Upper lobe of left lung (tissue), 6 donors: Measurements from ENCODE around the gene VRK2. TPM values are rescaled to one million over a fixed set of nuclear protein-coding genes. Genes with fewer than 3 reads are reported as not detected.

ENCODE experiments used
- ATAC-seq, 2 donors: fragments of 200-7000 bp; cut with Tn5 transposase; one replicate each; pipeline ENCODE4 v1.9.1; 2022; ENCODE audit warnings: mild to moderate bottlenecking in 2 of 2, moderate library complexity in 2 of 2; ENCODE audit not compliant: low FRiP score in 2 of 2
- DNase-seq, 2 donors: peaks; one replicate each; pipeline ENCODE4 v3.0.0-alpha.2; 2019 to 2020
- H3K27ac ChIP-seq, 4 donors: fragments of 200-600 bp; sonication (generic); one replicate each; pipeline ENCODE4 v1.5.1; 2016 to 2019
- H3K27me3 ChIP-seq, 4 donors: fragments of 200-600 bp; sonication (generic); one replicate each; pipeline ENCODE4 v1.5.1; 2017 to 2019
- H3K36me3 ChIP-seq, 4 donors: fragments of 200-600 bp; sonication (generic); one replicate each; pipeline ENCODE4 v1.5.1; 2016 to 2019
- H3K4me1 ChIP-seq, 4 donors: fragments of 200-600 bp; sonication (generic); one replicate each; pipeline ENCODE4 v1.5.1; 2018 to 2019
- H3K4me3 ChIP-seq, 4 donors: fragments of 200-600 bp; sonication (generic); one replicate each; pipeline ENCODE4 v1.5.1; 2017 to 2019; ENCODE audit warnings: mild to moderate bottlenecking in 2 of 4, moderate library complexity in 1 of 4
- H3K9me3 ChIP-seq, 4 donors: fragments of 200-600 bp; sonication (generic); one replicate each; pipeline ENCODE4 v1.5.1; 2018 to 2019
- CTCF ChIP-seq, 6 experiments: fragments of 450-650 bp in 4 of 6; fragments of 200-600 bp in 2 of 6; sonication (generic) in 2 of 6; IDR thresholded peaks; one replicate each; pipeline ENCODE4 v1.5.1; 2016 to 2019; ENCODE audit warnings: antibody characterized with exemption in 6 of 6
- EP300 ChIP-seq, 4 donors: sonication (generic); formaldehyde crosslinking; IDR thresholded peaks; one replicate each; pipeline ENCODE4 v1.5.1; 2017; ENCODE audit warnings: antibody characterized with exemption in 4 of 4, control low read depth in 2 of 4
- POLR2A ChIP-seq, 4 donors: fragments of 450-650 bp; IDR thresholded peaks; one replicate each; pipeline ENCODE4 v1.5.1; 2016 to 2017; ENCODE audit warnings: antibody characterized with exemption in 4 of 4, mild to moderate bottlenecking in 2 of 4
- POLR2AphosphoS5 ChIP-seq, 2 donors: sonication (generic); formaldehyde crosslinking; IDR thresholded peaks; one replicate each; pipeline ENCODE4 v1.5.1; 2017; ENCODE audit warnings: antibody characterized with exemption in 2 of 2
- WGBS, 2 donors: methylation state at CpG; one replicate each; pipeline ENCODE4 v1.1.5; 2017 to 2018; 5-methylcytosine and 5-hydroxymethylcytosine counted together
- total RNA-seq, 6 donors: library from RNA; depleted of rRNA in 4 of 6; stranded (reverse); fragments of >200 nt in 4 of 6; gene quantifications; one replicate each; pipeline versions ENCODE4 v1.1.0 to v1.2.1, GENCODE V29; 2016 to 2021
- donor health status: DM: no; HTN: no; CAD: no; lungs with moderate emphysema.
- donor health status: DM: no; HTN: yes; CAD: no; lungs with severe emphysema.

Gene VRK2
- total RNA-seq, 6 donors from 2014 or later, result 15.6 to 28.1 (median 22.8) TPM

GRCh38 chr2:58064086-58064485, 17.5 kb downstream of the VRK2 start:
- Histone ChIP-seq H3K27ac (no peak overlapping the region), H3K36me3 (peaks cover 0 to 2% (median 0%) of the 10 kb centered on the region in 4 donors), H3K4me3 (no peak overlapping the region), H3K27me3 (no peaks in the 10 kb centered on the region), H3K4me1 (no peaks in the 10 kb centered on the region), H3K9me3 (no peaks in the 10 kb centered on the region)
- TF ChIP-seq CTCF (IDR thresholded peaks at IDR 0.05), result no peak
- no peak for TF ChIP-seq POLR2AphosphoS5 (IDR thresholded peaks at IDR 0.05)
- no peak for TF ChIP-seq POLR2A (IDR thresholded peaks at IDR 0.05)
- TF ChIP-seq EP300 (IDR thresholded peaks at IDR 0.05), result no peak
- DNase-seq, result no peak
- WGBS, 2 donors, result 87 to 91% methylated on average over 2 of the region's 2 CpGs
- ATAC-seq, result no peak

- Histone ChIP-seq H3K36me3 (no peaks in the 10 kb centered on the region), H3K27me3 (no peaks in the 10 kb centered on the region), H3K27ac (no peak overlapping the region), H3K4me1 (no peaks in the 10 kb centered on the region), H3K9me3 (no peaks in the 10 kb centered on the region), H3K4me3 (no peak overlapping the region)
- TF ChIP-seq EP300 (IDR thresholded peaks at IDR 0.05) (no peak), POLR2AphosphoS5 (IDR thresholded peaks at IDR 0.05) (no peak), CTCF (IDR thresholded peaks at IDR 0.05) (no peak), POLR2A (IDR thresholded peaks at IDR 0.05) (no peak)
- WGBS, 2 donors, result 95 to 100% methylated on average over 1 of the region's 1 CpG
- DNase-seq (no peak), ATAC-seq (no peak)
Measured at GRCh38 chr2:58065248-58065647, 18.6 kb downstream of the VRK2 start.

DNA sequence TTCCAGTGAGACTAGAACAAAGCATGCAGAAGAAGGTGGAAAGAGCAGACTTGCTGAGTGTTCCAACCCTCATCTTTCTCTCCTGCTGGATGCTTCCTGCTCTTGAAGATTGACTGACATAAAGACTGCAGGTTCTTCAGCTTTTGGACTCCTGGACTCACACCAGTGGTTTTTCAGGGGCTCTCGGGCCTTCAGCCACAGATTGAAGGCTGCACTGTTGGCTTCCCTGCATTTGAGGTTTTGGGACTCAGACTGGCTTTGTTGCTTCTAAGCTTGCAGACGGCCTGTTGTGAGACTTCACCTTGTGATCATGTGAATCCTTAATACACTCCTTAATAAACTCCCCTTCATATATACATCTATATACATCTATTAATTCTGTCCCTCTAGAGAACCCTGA, 20.4 kb downstream of the VRK2 start:
- Histone ChIP-seq H3K4me3 (no peak overlapping the region), H3K27me3 (no peaks in the 10 kb centered on the region), H3K4me1 (no peaks in the 10 kb centered on the region), H3K36me3 (no peaks in the 10 kb centered on the region), H3K27ac (no peak overlapping the region), H3K9me3 (no peaks in the 10 kb centered on the region)
- ATAC-seq (no peak), DNase-seq (no peak)
- whole genome bisulfite sequencing, 2 donors, result 93 to 100% methylated on average over 2 of the region's 2 CpGs
- TF ChIP-seq EP300 (IDR thresholded peaks at IDR 0.05) (no peak), POLR2AphosphoS5 (IDR thresholded peaks at IDR 0.05) (no peak), POLR2A (IDR thresholded peaks at IDR 0.05) (no peak), CTCF (IDR thresholded peaks at IDR 0.05) (no peak)

DNA sequence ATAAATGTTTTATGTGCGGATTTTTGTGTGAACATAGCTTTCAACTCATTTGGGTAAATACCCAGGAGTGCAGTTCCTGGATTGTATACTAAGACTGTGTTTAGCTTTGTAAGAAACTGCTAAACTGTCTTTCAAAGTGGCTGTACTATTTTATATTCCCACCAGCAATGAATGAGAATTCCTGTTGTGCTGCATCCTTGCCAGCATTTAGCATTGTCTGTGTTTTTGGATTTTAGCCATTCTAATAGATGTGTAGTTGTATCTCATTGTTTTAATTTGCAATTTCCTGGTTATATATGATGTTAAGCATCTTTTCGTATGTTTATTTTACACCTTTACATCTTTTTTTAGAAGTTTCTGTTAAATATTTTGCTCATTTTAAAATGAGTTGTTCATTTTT, 24.2 kb downstream of the VRK2 start:
- Histone ChIP-seq H3K36me3 (no peaks in the 10 kb centered on the region), H3K4me3 (no peak overlapping the region), H3K27me3 (no peaks in the 10 kb centered on the region), H3K9me3 (no peaks in the 10 kb centered on the region), H3K4me1 (no peaks in the 10 kb centered on the region), H3K27ac (no peak overlapping the region)
- ATAC-seq (no peak), DNase-seq (no peak)
- TF ChIP-seq CTCF (IDR thresholded peaks at IDR 0.05) (no peak), POLR2A (IDR thresholded peaks at IDR 0.05) (no peak), POLR2AphosphoS5 (IDR thresholded peaks at IDR 0.05) (no peak), EP300 (IDR thresholded peaks at IDR 0.05) (no peak)
- 89 to 91% methylated on average over 2 of the region's 2 CpGs for WGBS, 2 donors

DNA sequence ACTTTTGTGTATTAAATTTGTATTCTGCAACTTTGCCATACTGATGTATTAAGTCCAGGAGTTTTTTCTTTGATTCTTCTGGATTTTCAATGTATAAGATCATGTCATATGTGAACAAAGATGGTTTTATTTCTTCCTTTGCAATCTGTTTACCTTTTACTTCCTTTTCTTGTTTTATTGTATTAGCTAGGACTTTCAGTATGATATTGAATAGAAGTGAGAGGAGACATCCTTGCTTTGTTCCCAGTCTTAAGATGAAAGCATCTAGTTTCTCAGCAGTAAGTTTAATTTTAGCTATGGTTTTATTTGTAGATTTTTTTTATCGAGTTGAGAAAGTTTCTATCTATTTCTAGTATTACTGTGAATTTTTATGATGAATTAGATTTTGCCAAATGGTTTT, 25.5 kb downstream of the VRK2 start:
- ATAC-seq (no peak), DNase-seq (no peak)
- no peaks in the 10 kb centered on the region for H3K4me1 ChIP-seq
- TF ChIP-seq CTCF (IDR thresholded peaks at IDR 0.05) (no peak), POLR2AphosphoS5 (IDR thresholded peaks at IDR 0.05) (no peak), EP300 (IDR thresholded peaks at IDR 0.05) (no peak), POLR2A (IDR thresholded peaks at IDR 0.05) (no peak)
- H3K27ac ChIP-seq, result no peak overlapping the region
- no peaks in the 10 kb centered on the region for H3K9me3 ChIP-seq
- H3K36me3 ChIP-seq, result no peaks in the 10 kb centered on the region
- no peaks in the 10 kb centered on the region for H3K27me3 ChIP-seq
- H3K4me3 ChIP-seq, result no peak overlapping the region
- WGBS, 2 donors, result 57 to 68% methylated on average over 1 of the region's 1 CpG
